Stimulated activated CD4-positive, alpha-beta T cell treated with anti-CD3 and anti-CD28 coated beads, Interleukin-12 subunit alpha, Interleukin-12 subunit beta, amount 100 ng/mL, for 4 hours (primary cell): ENCODE measurements around the gene AKAP12.
"Not testable (repeated sequence)": the region's sequence is repeated elsewhere in the genome, so short reads cannot be mapped to it uniquely, and the experiment has no call there.

Experiments
- DNase-seq: peaks from one replicate; pipeline ENCODE4 v3.0.0-alpha.2; 2020

Gene AKAP12

GRCh38 chr6:151285122-151285521 lies 45.4 kb downstream of the AKAP12 start:
- no peak for DNase-seq

- DNase-seq: no peak
These were observed 46.4 kb downstream of the AKAP12 start for GRCh38 chr6:151286214-151286613.

DNA sequence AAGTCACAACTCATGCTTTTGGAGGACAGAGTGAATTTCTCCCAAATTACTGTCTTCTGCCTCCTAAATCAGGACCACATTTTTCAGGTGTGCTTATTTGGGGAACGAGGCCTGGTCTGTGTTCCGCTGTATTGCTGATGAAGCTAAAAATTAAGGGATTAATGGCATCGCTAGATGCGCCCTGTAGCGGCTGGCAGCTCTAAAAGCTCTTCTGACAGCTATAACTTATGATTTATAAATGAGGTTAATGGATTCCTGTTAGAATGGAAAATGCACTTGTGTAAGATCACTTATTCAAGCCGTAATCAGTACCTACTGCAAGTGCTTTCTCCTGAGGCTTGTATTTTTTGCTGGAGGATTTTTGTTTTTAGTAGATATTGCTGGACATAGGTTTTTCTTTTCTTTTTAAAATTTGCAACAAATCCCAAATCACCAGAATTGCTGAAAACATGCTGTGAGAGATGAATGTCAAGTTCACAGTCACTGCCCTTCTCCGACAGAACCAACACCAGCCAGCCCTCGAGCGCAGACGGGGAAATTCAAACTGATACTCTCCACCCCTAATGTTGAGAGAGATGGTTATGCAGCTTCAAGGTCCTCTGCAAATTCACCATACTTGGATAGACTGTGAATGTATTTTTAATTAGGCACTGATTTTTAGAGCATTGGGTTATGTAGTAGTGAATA lies 49.1 kb downstream of the AKAP12 start:
- no peak for DNase-seq

DNA sequence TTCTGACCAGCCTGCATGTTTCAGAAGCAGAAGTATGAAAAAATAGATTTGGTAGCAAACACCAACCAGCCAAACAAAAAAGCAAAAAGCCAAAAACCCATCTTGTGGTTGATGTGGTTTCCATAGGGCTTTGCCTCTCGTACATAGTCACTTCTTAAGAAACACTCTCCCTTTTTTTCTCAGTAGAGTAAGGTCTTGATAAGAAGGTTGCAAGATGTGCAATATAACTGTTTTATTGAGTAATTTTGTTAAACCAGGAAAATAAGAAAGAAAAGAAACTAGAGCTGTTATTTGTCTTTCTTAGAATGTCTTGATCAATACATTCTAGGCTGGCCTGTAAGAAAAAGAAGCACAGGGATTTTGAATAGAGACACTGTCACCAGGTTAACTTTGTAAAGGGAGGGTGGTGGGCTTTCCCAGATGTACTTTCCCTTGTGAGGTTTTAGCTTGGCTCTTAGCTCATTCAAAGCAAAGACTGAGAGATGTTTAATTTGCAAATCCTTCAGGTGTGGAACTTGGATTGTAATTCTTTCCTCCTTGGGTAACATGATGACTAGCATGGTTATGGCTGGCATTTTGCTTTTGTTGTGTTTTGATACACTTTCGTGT lies 49.7 kb downstream of the AKAP12 start:
- DNase-seq: no peak

GRCh38 chr6:151290877-151291721 lies 51.3 kb downstream of the AKAP12 start:
- no peak for DNase-seq

- no peak for DNase-seq
These were observed 51.9 kb downstream of the AKAP12 start for GRCh38 chr6:151291722-151292059.

DNA sequence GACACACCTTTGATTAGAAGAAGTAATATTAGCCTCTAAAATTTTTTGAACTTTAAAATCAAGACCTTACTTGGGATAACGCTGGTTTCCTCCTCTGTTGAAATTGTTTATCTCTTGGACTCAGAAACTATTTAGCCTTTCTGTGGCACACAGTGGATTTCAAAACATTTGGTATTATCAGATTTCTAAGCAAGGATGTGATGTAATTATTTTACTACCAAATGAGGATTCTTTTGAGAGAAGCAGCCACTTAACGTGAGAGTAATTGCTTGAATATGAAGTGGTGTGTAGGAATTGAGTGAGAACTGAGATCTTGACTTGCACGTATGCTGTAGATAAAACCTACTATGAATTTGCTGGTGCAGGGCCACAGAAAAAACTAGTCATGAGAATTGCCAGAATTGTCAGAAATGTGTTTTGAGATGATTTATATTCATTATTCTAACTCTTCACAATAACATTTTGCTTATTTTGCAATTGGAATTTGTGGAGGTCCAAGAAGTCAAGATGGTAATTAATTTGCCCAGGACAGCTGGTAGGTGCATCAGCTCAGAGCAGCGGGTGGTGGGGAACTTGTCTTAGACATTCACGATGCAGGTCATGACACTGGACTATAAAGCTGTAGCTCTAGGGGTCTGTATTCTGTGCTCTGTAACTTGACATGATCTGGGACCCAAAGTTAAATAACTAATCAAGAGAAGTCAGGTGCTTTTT lies 53.4 kb downstream of the AKAP12 start:
- no peak for DNase-seq

- DNase-seq: no peak
These were observed 53.9 kb downstream of the AKAP12 start for GRCh38 chr6:151293688-151294016.

GRCh38 chr6:151294561-151295101 lies 54.9 kb downstream of the AKAP12 start:
- DNase-seq: no peak

DNA sequence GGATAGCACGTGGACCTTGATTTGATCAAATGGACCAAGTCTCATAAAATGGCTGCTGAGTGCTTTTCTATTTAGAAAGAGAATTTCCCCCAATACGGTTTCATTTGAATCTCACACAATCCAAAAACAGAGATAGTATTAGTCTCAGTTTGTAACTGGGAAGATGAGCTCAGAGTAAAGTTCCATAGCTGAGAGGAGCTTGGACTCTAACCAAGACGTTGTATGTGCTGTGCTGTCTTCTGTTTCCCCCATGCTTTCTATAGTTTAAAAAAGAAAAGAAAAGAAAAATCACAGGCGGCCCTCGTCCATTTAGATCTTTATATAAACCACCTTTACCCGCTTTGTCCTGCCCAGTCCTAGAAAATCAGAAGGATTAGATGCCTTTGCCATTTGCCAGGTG lies 58.1 kb downstream of the AKAP12 start:
- DNase-seq: no peak

GRCh38 chr6:151299011-151299410 lies 59.2 kb downstream of the AKAP12 start:
- DNase-seq: no peak

DNA sequence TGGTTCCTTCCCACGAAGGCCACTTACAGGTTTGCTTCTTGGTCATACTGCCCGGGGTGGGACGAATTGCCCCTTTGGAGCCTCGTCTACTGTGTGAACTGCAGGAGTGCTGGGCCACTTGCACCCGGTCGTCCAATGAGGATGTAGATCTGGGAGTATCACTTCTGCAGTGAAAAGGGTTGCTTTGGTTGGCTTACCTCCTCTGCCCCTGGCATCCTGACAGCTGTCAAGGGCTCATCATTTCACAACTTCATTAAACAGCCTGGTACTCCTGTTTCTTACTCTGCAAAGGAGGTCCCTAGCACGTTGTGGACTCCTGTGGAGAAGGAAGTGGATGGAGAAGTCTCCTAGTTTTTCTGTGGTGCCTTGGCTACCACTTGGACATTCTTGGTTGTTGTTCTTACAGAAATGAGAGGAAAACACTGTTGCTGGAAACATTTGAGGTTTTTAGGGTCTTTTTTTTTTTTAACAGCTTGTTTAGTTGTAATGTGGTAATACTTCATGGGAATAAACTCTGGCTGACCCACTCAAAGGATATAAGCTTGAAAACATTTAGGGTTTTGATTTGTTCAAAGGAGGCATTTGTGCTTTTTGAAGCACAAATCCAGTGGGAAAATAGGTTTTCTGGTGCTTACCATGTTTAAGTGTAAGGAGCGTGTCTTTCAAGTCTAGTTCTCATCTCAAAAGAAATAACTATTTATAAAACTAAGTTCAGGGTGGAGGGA lies 60.7 kb downstream of the AKAP12 start:
- DNase-seq: no peak

- no peak for DNase-seq
These were observed 61.8 kb downstream of the AKAP12 start for GRCh38 chr6:151301547-151301946.

GRCh38 chr6:151303231-151303630 lies 63.5 kb downstream of the AKAP12 start:
- no peak for DNase-seq

DNA sequence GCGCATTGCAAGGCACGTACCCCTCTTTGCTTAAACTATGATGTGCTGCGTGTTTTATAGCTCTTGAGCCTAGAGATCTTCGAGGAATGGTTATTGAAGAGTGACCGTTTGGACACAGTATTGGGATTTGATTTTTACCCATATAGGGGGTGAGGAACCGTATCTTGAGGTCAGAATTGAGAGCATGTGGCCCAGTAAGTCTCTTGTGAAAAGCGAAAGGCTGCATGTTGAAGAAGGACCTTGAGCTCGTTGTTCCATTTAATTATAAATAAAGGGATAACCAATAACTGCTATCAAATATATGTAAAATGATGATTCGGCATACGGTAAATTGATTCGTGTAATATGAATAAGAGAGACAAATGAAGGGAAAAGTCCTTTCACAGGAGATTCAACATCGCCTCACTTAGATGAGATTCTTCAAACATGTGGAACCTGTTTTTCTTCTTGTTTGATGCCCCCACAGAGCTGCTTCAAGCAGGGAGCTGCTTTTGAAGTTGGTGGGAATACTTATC lies 66.6 kb downstream of the AKAP12 start:
- no peak for DNase-seq

DNA sequence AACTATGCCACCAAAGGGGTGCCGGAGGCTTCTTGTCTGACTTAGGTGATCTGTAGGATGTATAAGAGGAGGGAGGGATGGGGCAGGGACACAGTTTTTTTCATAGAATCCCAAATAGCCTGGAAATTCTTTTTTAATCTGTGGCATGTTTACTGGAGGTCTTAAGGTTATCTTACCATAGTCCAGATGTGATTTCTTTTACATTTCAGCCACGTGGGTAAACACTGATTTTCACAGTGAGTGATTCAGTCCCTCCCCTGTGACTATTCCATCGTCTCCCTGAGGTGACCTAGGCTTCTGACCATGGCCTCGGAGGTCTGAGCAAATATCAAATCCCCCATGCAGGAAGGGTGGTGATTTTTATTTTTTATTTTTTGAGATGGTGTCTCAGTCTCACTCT lies 67.7 kb downstream of the AKAP12 start:
- no peak for DNase-seq

- no peak for DNase-seq
These were observed 69.9 kb downstream of the AKAP12 start for GRCh38 chr6:151309619-151310018.

DNA sequence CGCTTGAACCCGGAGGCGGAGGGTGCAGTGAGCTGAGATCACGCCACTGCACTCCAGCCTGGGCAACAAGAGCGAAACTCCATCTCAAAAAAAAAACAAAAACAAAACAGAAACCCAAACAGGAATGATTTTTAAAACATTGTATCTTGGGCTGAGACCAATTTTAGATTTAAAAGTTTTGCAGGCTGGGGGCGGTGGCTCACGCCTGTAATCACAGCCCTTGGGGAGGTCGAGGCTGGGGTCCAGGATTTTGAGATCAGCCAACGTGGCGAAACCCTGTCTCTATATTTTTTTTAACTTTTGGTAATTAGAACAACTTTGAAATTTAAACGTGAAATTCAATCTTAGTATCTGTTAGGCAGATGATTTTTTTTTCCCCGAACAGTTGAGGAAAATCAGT lies 70.5 kb downstream of the AKAP12 start:
- no peak for DNase-seq

DNA sequence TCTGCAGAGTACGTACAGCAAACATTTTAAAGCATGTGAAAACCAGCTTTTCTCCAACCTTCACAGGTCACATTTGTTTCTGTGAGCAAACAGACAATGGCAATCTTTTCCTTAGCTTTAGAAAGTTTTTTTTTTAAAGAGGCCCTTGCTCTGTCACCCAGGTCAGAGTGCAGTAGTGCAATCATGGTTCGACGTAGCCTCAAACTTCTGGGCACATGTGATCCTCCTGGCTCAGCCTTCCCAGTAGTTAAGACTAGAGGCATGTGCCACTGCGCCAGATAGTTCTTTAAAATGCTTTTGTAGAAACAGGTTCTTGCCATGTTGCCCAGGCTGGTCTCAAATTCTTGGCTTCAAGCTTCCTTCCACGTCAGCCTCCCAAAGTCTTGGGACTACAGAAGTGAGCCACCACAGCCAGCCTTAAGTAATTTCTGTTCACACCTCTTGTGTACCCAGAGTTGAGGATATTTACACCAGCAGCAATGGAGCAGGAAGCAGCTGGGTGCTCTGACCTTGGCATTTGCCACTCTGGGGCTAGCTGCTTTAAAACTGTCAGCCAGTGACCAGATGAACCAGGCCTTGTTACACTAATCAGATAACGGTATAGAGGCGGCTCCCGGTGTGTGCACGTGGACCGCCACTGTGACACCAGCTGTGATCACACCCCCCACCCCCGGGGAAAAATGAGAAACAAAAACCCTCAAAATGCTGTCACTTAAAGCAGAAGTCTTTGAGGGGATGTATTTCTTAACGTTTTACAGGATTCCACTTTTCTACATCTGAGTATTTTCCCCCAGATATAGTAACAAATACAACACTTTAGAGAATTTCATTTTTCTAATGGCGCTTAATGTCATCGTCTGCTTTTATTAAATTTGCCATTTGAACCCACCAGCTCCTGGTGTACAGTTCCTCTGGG lies 71.3 kb downstream of the AKAP12 start:
- DNase-seq: no peak

DNA sequence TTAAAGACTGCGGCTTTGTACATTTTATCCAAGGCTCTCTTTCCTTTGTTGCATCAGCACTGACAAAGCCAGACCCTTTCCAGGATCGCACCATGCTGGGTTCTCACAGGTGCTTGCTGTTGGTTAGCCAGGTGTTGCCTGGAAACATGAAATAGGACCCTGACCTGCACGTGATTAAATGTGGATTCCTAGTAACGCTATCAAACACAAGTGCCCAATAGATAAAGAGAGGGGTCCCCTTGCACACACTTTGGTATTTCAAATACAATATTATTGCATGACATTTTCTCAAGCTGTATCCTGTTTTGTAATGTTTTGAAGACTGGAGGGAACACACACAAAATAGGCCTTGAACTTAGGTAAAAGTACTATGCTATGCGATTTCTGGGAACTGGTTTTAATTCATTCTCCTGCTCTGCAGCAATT lies 73.3 kb downstream of the AKAP12 start:
- DNase-seq: no peak

GRCh38 chr6:151315661-151316060 lies 75.9 kb downstream of the AKAP12 start:
- not testable (repeated sequence) for DNase-seq
